Measurements from ENCODE around the gene ATP6V0E2.

ATP6V0E2 gene

GRCh38 chr7:149833495-149834130 is 40.2 kb upstream of the ATP6V0E2 start:
- no peaks in the 10 kb centered on the region for H3K9me3 ChIP-seq (ENCODE audit: insufficient read depth, low read length)
- DNase-seq (ENCODE audit: low read depth, low spot score), result no peak
- H3K9ac ChIP-seq (ENCODE audit: insufficient read length, low read depth), result no peak overlapping the region
- H3K4me3 ChIP-seq (ENCODE audit: insufficient read length, low read depth), result no peak overlapping the region
- H3K4me1 ChIP-seq (ENCODE audit: insufficient read depth, insufficient read length), result peaks cover 8% of the 10 kb centered on the region
- TF ChIP-seq SUZ12 (IDR thresholded peaks at IDR 0.05; ENCODE audit: extremely low read depth, insufficient read depth, insufficient read length), result no peak
- no peak for TF ChIP-seq ZNF274 (IDR thresholded peaks at IDR 0.05; ENCODE audit: low read depth, low read length)
- no peak for TF ChIP-seq YY1 (IDR thresholded peaks at IDR 0.05; ENCODE audit: insufficient read depth, insufficient read length)
- no peaks in the 10 kb centered on the region for H3K27me3 ChIP-seq (ENCODE audit: insufficient read depth, insufficient read length)
- H3K36me3 ChIP-seq (ENCODE audit: insufficient read depth, insufficient read length, low read length), result no peaks in the 10 kb centered on the region

- DNase-seq (ENCODE audit: low read depth, low spot score), result no peak
- Histone ChIP-seq H3K4me3 (ENCODE audit: insufficient read length, low read depth) (no peak overlapping the region), H3K4me1 (ENCODE audit: insufficient read depth, insufficient read length) (peaks cover 8% of the 10 kb centered on the region), H3K9ac (ENCODE audit: insufficient read length, low read depth) (no peak overlapping the region), H3K9me3 (ENCODE audit: insufficient read depth, low read length) (no peaks in the 10 kb centered on the region), H3K36me3 (ENCODE audit: insufficient read depth, insufficient read length, low read length) (no peaks in the 10 kb centered on the region), H3K27me3 (ENCODE audit: insufficient read depth, insufficient read length) (no peaks in the 10 kb centered on the region)
- TF ChIP-seq SUZ12 (IDR thresholded peaks at IDR 0.05; ENCODE audit: extremely low read depth, insufficient read depth, insufficient read length) (no peak), ZNF274 (IDR thresholded peaks at IDR 0.05; ENCODE audit: low read depth, low read length) (no peak), YY1 (IDR thresholded peaks at IDR 0.05; ENCODE audit: insufficient read depth, insufficient read length) (no peak)
Measured at GRCh38 chr7:149834601-149835000, 39.2 kb upstream of the ATP6V0E2 start.

GRCh38 chr7:149836434-149836833 is 37.3 kb upstream of the ATP6V0E2 start:
- peaks cover 6% of the 10 kb centered on the region for H3K4me1 ChIP-seq (ENCODE audit: insufficient read depth, insufficient read length)
- no peak for TF ChIP-seq ZNF274 (IDR thresholded peaks at IDR 0.05; ENCODE audit: low read depth, low read length)
- TF ChIP-seq YY1 (IDR thresholded peaks at IDR 0.05; ENCODE audit: insufficient read depth, insufficient read length), result no peak
- TF ChIP-seq SUZ12 (IDR thresholded peaks at IDR 0.05; ENCODE audit: extremely low read depth, insufficient read depth, insufficient read length), result no peak
- no peaks in the 10 kb centered on the region for H3K27me3 ChIP-seq (ENCODE audit: insufficient read depth, insufficient read length)
- no peak for DNase-seq (ENCODE audit: low read depth, low spot score)
- H3K36me3 ChIP-seq (ENCODE audit: insufficient read depth, insufficient read length, low read length), result no peaks in the 10 kb centered on the region
- no peak overlapping the region for H3K9ac ChIP-seq (ENCODE audit: insufficient read length, low read depth)
- H3K4me3 ChIP-seq (ENCODE audit: insufficient read length, low read depth), result no peak overlapping the region
- H3K9me3 ChIP-seq (ENCODE audit: insufficient read depth, low read length), result no peaks in the 10 kb centered on the region

DNA sequence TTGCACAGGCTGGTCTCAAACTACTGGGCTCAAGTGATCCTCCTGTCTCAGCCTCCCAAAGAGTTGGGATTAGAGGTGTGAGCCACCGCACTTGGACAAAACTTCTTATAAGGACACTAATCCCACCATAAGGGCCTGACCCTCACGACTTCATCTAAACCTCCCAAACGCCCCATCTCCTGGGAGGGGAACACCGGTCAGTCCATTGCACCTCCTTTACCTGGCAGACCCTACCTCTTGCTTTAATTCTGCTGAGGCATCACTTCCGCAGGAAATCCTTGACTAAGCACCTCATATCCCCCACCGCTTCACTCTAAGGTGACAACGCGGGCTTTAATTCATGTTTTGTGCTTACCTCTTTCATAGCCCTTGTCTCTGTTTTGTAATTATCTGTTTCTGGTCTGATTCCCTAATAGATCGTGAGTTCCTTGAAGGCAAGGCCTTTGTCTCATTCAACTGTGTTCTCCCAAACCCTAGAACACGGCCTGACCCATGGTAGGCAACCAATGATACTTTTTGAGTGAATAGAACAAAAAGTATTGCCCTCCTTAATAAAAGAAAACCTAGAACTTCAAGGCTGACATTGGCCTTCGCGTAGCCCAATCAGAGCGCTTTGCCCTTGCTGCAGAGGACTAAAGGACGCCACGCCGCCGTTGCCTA is 36.1 kb upstream of the ATP6V0E2 start:
- no peak for DNase-seq (ENCODE audit: low read depth, low spot score)
- H3K4me3 ChIP-seq (ENCODE audit: insufficient read length, low read depth), result no peak overlapping the region
- H3K9me3 ChIP-seq (ENCODE audit: insufficient read depth, low read length), result no peaks in the 10 kb centered on the region
- H3K4me1 ChIP-seq (ENCODE audit: insufficient read depth, insufficient read length), result peaks cover under 1% of the 10 kb centered on the region
- no peaks in the 10 kb centered on the region for H3K36me3 ChIP-seq (ENCODE audit: insufficient read depth, insufficient read length, low read length)
- TF ChIP-seq SUZ12 (IDR thresholded peaks at IDR 0.05; ENCODE audit: extremely low read depth, insufficient read depth, insufficient read length), result no peak
- TF ChIP-seq YY1 (IDR thresholded peaks at IDR 0.05; ENCODE audit: insufficient read depth, insufficient read length), result no peak
- no peak for TF ChIP-seq ZNF274 (IDR thresholded peaks at IDR 0.05; ENCODE audit: low read depth, low read length)
- H3K9ac ChIP-seq (ENCODE audit: insufficient read length, low read depth), result no peak overlapping the region
- H3K27me3 ChIP-seq (ENCODE audit: insufficient read depth, insufficient read length), result no peaks in the 10 kb centered on the region

GRCh38 chr7:149838224-149838991 is 35.4 kb upstream of the ATP6V0E2 start, which contains the start of gene ZNF862:
Gene ZNF862, plus strand, starts transcription at chr7:149838375. Its CDS starts 237 bp downstream, at chr7:149838612.
- Histone ChIP-seq H3K27me3 (ENCODE audit: insufficient read depth, insufficient read length) (no peaks in the 10 kb centered on the region), H3K36me3 (ENCODE audit: insufficient read depth, insufficient read length, low read length) (no peaks in the 10 kb centered on the region), H3K4me1 (ENCODE audit: insufficient read depth, insufficient read length) (no peaks in the 10 kb centered on the region), H3K4me3 (ENCODE audit: insufficient read length, low read depth) (peak within 1 kb of the TSS; percentile 63), H3K9me3 (ENCODE audit: insufficient read depth, low read length) (no peaks in the 10 kb centered on the region), H3K9ac (ENCODE audit: insufficient read length, low read depth) (peak within 1 kb of the TSS; percentile 82)
- DNase-seq (ENCODE audit: low read depth, low spot score), result peak; percentile 98
- TF ChIP-seq SUZ12 (IDR thresholded peaks at IDR 0.05; ENCODE audit: extremely low read depth, insufficient read depth, insufficient read length), result no peak
- no peak for TF ChIP-seq YY1 (IDR thresholded peaks at IDR 0.05; ENCODE audit: insufficient read depth, insufficient read length)
- no peak for TF ChIP-seq ZNF274 (IDR thresholded peaks at IDR 0.05; ENCODE audit: low read depth, low read length)

- no peaks in the 10 kb centered on the region for H3K4me1 ChIP-seq (ENCODE audit: insufficient read depth, insufficient read length)
- H3K9me3 ChIP-seq (ENCODE audit: insufficient read depth, low read length), result no peaks in the 10 kb centered on the region
- no peak for DNase-seq (ENCODE audit: low read depth, low spot score)
- H3K36me3 ChIP-seq (ENCODE audit: insufficient read depth, insufficient read length, low read length), result no peaks in the 10 kb centered on the region
- H3K4me3 ChIP-seq (ENCODE audit: insufficient read length, low read depth), result peak overlapping the region; percentile 63
- no peaks in the 10 kb centered on the region for H3K27me3 ChIP-seq (ENCODE audit: insufficient read depth, insufficient read length)
- TF ChIP-seq ZNF274 (IDR thresholded peaks at IDR 0.05; ENCODE audit: low read depth, low read length) (no peak), YY1 (IDR thresholded peaks at IDR 0.05; ENCODE audit: insufficient read depth, insufficient read length) (no peak), SUZ12 (IDR thresholded peaks at IDR 0.05; ENCODE audit: extremely low read depth, insufficient read depth, insufficient read length) (no peak)
- H3K9ac ChIP-seq (ENCODE audit: insufficient read length, low read depth), result peak overlapping the region; percentile 82
Measured at GRCh38 chr7:149838992-149839408, 34.8 kb upstream of the ATP6V0E2 start.

GRCh38 chr7:149839933-149840332 is 33.8 kb upstream of the ATP6V0E2 start:
- no peak overlapping the region for H3K9ac ChIP-seq (ENCODE audit: insufficient read length, low read depth)
- H3K4me3 ChIP-seq (ENCODE audit: insufficient read length, low read depth), result no peak overlapping the region
- no peaks in the 10 kb centered on the region for H3K4me1 ChIP-seq (ENCODE audit: insufficient read depth, insufficient read length)
- no peaks in the 10 kb centered on the region for H3K36me3 ChIP-seq (ENCODE audit: insufficient read depth, insufficient read length, low read length)
- H3K27me3 ChIP-seq (ENCODE audit: insufficient read depth, insufficient read length), result no peaks in the 10 kb centered on the region
- no peak for DNase-seq (ENCODE audit: low read depth, low spot score)
- TF ChIP-seq YY1 (IDR thresholded peaks at IDR 0.05; ENCODE audit: insufficient read depth, insufficient read length) (no peak), ZNF274 (IDR thresholded peaks at IDR 0.05; ENCODE audit: low read depth, low read length) (no peak), SUZ12 (IDR thresholded peaks at IDR 0.05; ENCODE audit: extremely low read depth, insufficient read depth, insufficient read length) (no peak)
- H3K9me3 ChIP-seq (ENCODE audit: insufficient read depth, low read length), result no peaks in the 10 kb centered on the region

Measured in NT2/D1 (cell line).